ENCODE measurements around the gene XYLT2. TPM values are rescaled to one million over a fixed set of nuclear protein-coding genes. Genes with fewer than 3 reads are reported as not detected.

The XYLT2 gene
- polyA plus RNA-seq, 3 donors, result 4.4 to 10.2 (median 4.4) TPM

DNA sequence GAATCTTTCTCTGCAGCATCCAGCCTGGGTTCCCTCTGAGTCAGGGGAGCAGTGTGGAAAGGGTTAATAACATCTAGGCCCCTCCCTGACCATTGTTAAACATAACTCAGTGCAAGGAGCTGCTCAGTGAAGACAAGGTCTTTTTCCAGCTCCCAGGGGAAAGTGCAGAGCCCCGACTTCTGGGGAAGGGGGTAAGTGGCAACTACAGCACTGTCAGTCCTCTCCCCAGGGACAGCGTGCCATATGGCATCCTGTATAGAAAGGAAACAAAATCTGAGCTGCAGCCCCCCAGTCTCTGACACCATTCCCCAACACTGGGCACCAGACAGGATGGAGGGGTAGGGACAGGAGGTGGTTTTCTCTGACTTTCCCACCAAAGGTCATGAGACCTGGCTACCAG lies 19.2 kb downstream of the XYLT2 start:
- no peak overlapping the region for H3K27ac ChIP-seq (ENCODE audit: low read depth in 1 of 2, low read length in 2 of 2)
- no peak for DNase-seq
- peaks cover 57 to 64% of the 10 kb centered on the region in 2 donors for H3K36me3 Mint-ChIP-seq
- H3K4me1 Mint-ChIP-seq, result peaks cover 10% of the 10 kb centered on the region
- H3K36me3 ChIP-seq (replicated peaks in 1 of 2; ENCODE audit: control insufficient read depth in 1 of 2, insufficient read depth in 2 of 2, low read length in 2 of 2), result peaks cover 59 to 64% of the 10 kb centered on the region in 2 donors
- no peak overlapping the region for H3K4me3 Mint-ChIP-seq
- H3K79me2 ChIP-seq (ENCODE audit: insufficient read depth, low read length), result peaks cover 4% of the 10 kb centered on the region
- TF ChIP-seq CTCF (IDR thresholded peaks at IDR 0.05), result no peak
- H3K27ac Mint-ChIP-seq, result no peak overlapping the region
- no peak overlapping the region for H3K4me3 ChIP-seq (replicated peaks in 1 of 3; ENCODE audit: low read depth in 2 of 3, low read length in 3 of 3)
- H2AFZ ChIP-seq (ENCODE audit: insufficient read depth, low read depth, low read length, poor library complexity, severe bottlenecking), result no peak overlapping the region
- WGBS (ENCODE audit: insufficient coverage), result no CpG with 5 or more reads among the region's 2 CpGs
- H3K9me3 ChIP-seq (replicated peaks in 1 of 2; ENCODE audit: control insufficient read depth in 1 of 2, insufficient read depth in 1 of 2, low read length in 2 of 2), result no peaks in the 10 kb centered on the region
- peaks cover 0 to 2% (median 0%) of the 10 kb centered on the region in 7 donors for H3K9me3 Mint-ChIP-seq
- H3K4me1 ChIP-seq (ENCODE audit: control insufficient read depth in 1 of 2, insufficient read depth in 2 of 2, low read length in 2 of 2), result peaks cover 4% of the 10 kb centered on the region in 2 donors
- intact Hi-C loops (cut with micrococcal nuclease), result no loop called here
- no peak overlapping the region for H3K4me2 ChIP-seq (replicated peaks; ENCODE audit: extremely low read depth, low read length, poor library complexity, severe bottlenecking)
- H3K27me3 ChIP-seq (ENCODE audit: control insufficient read depth in 2 of 2, insufficient read depth in 2 of 2, low read length in 2 of 2), result no peaks in the 10 kb centered on the region
- H3K9ac ChIP-seq (ENCODE audit: insufficient read depth, low read length, poor library complexity, severe bottlenecking), result no peak overlapping the region
- no peaks in the 10 kb centered on the region for H3K27me3 Mint-ChIP-seq (ENCODE audit: low read depth in 3 of 3)
- H4K20me1 ChIP-seq (ENCODE audit: insufficient read depth, low read length), result peaks cover 15% of the 10 kb centered on the region

GRCh38 chr17:50365649-50366393 lies 19.9 kb downstream of the XYLT2 start:
- Histone ChIP-seq H3K4me1 (ENCODE audit: control insufficient read depth in 1 of 2, insufficient read depth in 2 of 2, low read length in 2 of 2) (peaks cover 4% of the 10 kb centered on the region in 2 donors), H3K4me2 (replicated peaks; ENCODE audit: extremely low read depth, low read length, poor library complexity, severe bottlenecking) (no peak overlapping the region), H3K27ac (ENCODE audit: low read depth in 1 of 2, low read length in 2 of 2) (no peak overlapping the region), H2AFZ (ENCODE audit: insufficient read depth, low read depth, low read length, poor library complexity, severe bottlenecking) (no peak overlapping the region), H3K36me3 (replicated peaks in 1 of 2; ENCODE audit: control insufficient read depth in 1 of 2, insufficient read depth in 2 of 2, low read length in 2 of 2) (peaks cover 59 to 65% of the 10 kb centered on the region in 2 donors), H4K20me1 (ENCODE audit: insufficient read depth, low read length) (peaks cover 18% of the 10 kb centered on the region), H3K9ac (ENCODE audit: insufficient read depth, low read length, poor library complexity, severe bottlenecking) (no peak overlapping the region), H3K4me3 (replicated peaks in 1 of 3; ENCODE audit: low read depth in 2 of 3, low read length in 3 of 3) (no peak overlapping the region), H3K79me2 (ENCODE audit: insufficient read depth, low read length) (peaks cover 11% of the 10 kb centered on the region), H3K27me3 (ENCODE audit: control insufficient read depth in 2 of 2, insufficient read depth in 2 of 2, low read length in 2 of 2) (no peaks in the 10 kb centered on the region), H3K9me3 (replicated peaks in 1 of 2; ENCODE audit: control insufficient read depth in 1 of 2, insufficient read depth in 1 of 2, low read length in 2 of 2) (no peaks in the 10 kb centered on the region)
- DNase-seq, result no peak
- Mint-ChIP-seq H3K27me3 (ENCODE audit: low read depth in 3 of 3) (no peaks in the 10 kb centered on the region), H3K9me3 (peaks cover 0 to 2% (median 0%) of the 10 kb centered on the region in 7 donors), H3K27ac (no peak overlapping the region), H3K4me1 (peaks cover 10% of the 10 kb centered on the region), H3K36me3 (peaks cover 61 to 65% of the 10 kb centered on the region in 2 donors), H3K4me3 (no peak overlapping the region)
- WGBS (ENCODE audit: insufficient coverage), result 98% methylated on average over 12 of the region's 14 CpGs
- no peak for TF ChIP-seq CTCF (IDR thresholded peaks at IDR 0.05)
- intact Hi-C loops (cut with micrococcal nuclease), result no loop called here
